BJ (cell line): Measurements from ENCODE around the gene NECTIN2. TPM values are rescaled to one million over a fixed set of nuclear protein-coding genes. Genes with fewer than 3 reads are reported as not detected.

ENCODE experiments used
- CTCF ChIA-PET: fragments of 350-600 bp; formaldehyde crosslinking; extraction: SDS; loops from one replicate; lab custom pipeline; 2021; ENCODE audit warnings: antibody characterized with exemption, inconsistent platforms; lab: Yijun Ruan, JAX
- POLR2A ChIA-PET: fragments of 300-600 bp; sonication (Branson Sonifier 250); formaldehyde crosslinking; extraction: SDS; loops from one replicate; lab custom pipeline; 2021; ENCODE audit warnings: antibody characterized with exemption; lab: Charles Lee
- DNase-seq: peaks from one replicate; pipeline ENCODE4 v3.0.0-alpha.2; 2011; ENCODE audit warnings: low read depth
- H3K27me3 ChIP-seq: 2 replicates; pipeline ENCODE4 v1.6.0; 2011; ENCODE audit warnings: low read length; ENCODE audit not compliant: control insufficient read depth, insufficient read depth
- H3K36me3 ChIP-seq: 2 replicates; pipeline ENCODE4 v1.5.1; 2011; ENCODE audit warnings: low read length; ENCODE audit not compliant: control insufficient read depth, insufficient read depth
- H3K4me3 ChIP-seq: 2 replicates; pipeline ENCODE4 v1.5.1; 2011; ENCODE audit warnings: low read depth, mild to moderate bottlenecking, control low read depth, low read length
- polyA plus RNA-seq: library from polyadenylated mRNA; depleted of rRNA; stranded (reverse); fragments of >200 nt; gene quantifications from 2 replicates; pipeline ENCODE4 v1.2.3, GENCODE V29; 2011
- TF ChIP-seq, protein P1 (sequence below): IDR thresholded peaks from 2 replicates; pipeline ENCODE4 v1.5.1; 2011; ENCODE audit warnings: low read depth, mild to moderate bottlenecking, control low read depth, inconsistent platforms, low read length, moderate library complexity; ENCODE audit not compliant: insufficient read depth

Gene NECTIN2
- polyA plus RNA-seq, 1 experiment, result 107 TPM

DNA sequence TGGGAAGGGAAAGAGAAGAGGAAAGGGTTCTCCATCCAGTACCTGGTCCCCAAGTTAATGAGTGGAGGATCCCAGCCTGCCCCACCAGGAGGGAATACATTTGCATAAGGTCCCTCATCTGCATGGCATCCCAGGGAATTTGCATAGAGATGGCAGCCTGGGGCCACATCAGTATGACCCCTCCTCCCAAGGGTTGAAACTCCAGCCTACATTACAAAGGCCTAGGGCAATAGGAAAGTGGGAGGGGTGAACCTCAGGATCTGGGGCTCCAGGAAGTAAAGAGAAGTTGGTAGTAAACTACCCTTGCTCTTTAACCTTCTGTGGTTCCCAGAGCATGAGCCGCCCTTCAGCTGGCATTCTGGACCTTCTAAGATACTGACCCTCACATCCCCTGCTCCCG lies 6.8 kb upstream of the NECTIN2 start:
- Histone ChIP-seq H3K36me3 (no peaks in the 10 kb centered on the region), H3K27me3 (peaks cover 5% of the 10 kb centered on the region; the same call in 1 of the 2 replicates), H3K4me3 (no peak overlapping the region)
- TF ChIP-seq, protein P1, sequence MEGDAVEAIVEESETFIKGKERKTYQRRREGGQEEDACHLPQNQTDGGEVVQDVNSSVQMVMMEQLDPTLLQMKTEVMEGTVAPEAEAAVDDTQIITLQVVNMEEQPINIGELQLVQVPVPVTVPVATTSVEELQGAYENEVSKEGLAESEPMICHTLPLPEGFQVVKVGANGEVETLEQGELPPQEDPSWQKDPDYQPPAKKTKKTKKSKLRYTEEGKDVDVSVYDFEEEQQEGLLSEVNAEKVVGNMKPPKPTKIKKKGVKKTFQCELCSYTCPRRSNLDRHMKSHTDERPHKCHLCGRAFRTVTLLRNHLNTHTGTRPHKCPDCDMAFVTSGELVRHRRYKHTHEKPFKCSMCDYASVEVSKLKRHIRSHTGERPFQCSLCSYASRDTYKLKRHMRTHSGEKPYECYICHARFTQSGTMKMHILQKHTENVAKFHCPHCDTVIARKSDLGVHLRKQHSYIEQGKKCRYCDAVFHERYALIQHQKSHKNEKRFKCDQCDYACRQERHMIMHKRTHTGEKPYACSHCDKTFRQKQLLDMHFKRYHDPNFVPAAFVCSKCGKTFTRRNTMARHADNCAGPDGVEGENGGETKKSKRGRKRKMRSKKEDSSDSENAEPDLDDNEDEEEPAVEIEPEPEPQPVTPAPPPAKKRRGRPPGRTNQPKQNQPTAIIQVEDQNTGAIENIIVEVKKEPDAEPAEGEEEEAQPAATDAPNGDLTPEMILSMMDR, result no peak
- POLR2A ChIA-PET, result no interaction called here
- CTCF ChIA-PET, result interaction anchor here (1.4 kb wide), 1 partner anchor 269 kb away, joined by 5 read pairs; no protein-coding TSS in a partner anchor
- DNase-seq, result no peak

DNA sequence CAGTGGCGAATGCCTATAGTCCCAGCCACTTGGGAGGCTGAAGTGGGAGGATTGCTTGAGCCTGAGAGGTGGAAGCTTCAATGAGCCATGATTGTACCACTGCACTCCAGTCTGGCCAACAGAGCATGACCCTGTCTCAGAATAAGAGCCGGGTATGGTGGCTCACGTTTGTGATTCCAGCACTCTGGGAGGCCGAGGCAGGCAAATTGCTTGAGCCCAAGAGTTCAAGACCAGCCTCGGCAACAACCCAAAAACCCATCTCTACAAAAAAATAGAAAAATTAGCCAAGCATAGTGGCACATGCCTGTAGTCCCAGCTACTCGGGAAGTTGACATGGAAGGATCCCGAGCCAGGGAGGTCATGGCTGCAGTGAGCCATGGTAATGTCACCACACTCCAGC lies 5.3 kb upstream of the NECTIN2 start:
- DNase-seq, result no peak
- ChIA-PET CTCF (interaction anchor here (0.6 kb wide), 1 partner anchor 18 kb away, joined by 3 read pairs; no protein-coding TSS in a partner anchor), POLR2A (no interaction called here)
- no peak overlapping the region for H3K4me3 ChIP-seq
- no peaks in the 10 kb centered on the region for H3K36me3 ChIP-seq
- H3K27me3 ChIP-seq, result no peaks in the 10 kb centered on the region
- TF ChIP-seq, protein P1, result no peak

DNA sequence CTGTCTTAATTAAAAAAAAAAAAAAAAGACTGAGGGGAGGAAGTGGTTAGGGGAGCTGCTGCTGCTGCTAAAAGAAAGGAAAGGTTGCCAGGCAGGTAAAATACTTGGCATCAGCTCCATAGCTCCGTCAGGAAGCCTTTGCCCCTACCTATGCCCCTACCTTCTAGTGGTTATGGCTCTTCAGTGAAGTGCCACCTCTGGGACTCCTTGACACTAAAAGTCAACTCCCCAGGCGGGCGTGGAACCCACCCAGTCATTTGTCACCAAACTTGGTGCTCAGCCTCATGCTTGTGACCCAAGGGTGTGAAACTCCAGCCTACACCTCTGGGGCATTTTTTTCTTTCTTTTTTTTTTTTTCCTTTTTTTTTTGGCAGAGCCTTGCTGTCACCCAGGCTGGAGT lies 4.9 kb upstream of the NECTIN2 start:
- no peaks in the 10 kb centered on the region for H3K27me3 ChIP-seq
- no peaks in the 10 kb centered on the region for H3K36me3 ChIP-seq
- DNase-seq, result no peak
- ChIA-PET POLR2A (no interaction called here), CTCF (interaction anchor here (0.6 to 1.0 kb wide), 2 partner anchors 19 to 57 kb away, joined by 3 read pairs; no protein-coding TSS in a partner anchor)
- TF ChIP-seq, protein P1, result no peak
- H3K4me3 ChIP-seq, result no peak overlapping the region

DNA sequence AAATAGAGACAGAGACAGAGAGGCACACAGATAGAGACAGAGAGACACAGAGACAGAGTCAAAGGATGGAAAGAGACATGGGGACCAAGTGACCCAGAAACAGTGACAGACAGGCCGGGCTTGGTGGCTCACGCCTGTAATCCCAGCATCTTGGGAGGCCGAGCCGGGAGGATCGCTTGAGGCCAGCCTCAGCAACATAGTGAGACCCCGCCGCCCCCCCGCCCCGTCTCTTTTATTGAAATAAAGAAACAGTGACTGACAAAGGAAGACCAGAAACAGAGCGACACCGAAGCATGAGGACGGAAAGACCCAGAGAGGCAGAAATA lies 848 bp upstream of the NECTIN2 start:
- TF ChIP-seq, protein P1, result no peak
- no peak for DNase-seq
- no peaks in the 10 kb centered on the region for H3K36me3 ChIP-seq
- CTCF ChIA-PET, result interaction anchor here (0.9 to 4.2 kb wide), 6 partner anchors 40 to 155 kb away, joined by 4 to 30 read pairs (median 6); no protein-coding TSS in a partner anchor
- POLR2A ChIA-PET, result interaction anchor here (0.6 to 0.7 kb wide), 2 partner anchors 96 to 124 kb away, joined by 8 to 15 read pairs; no protein-coding TSS in a partner anchor
- no peaks in the 10 kb centered on the region for H3K27me3 ChIP-seq
- peak overlapping the region; percentile 64 for H3K4me3 ChIP-seq

DNA sequence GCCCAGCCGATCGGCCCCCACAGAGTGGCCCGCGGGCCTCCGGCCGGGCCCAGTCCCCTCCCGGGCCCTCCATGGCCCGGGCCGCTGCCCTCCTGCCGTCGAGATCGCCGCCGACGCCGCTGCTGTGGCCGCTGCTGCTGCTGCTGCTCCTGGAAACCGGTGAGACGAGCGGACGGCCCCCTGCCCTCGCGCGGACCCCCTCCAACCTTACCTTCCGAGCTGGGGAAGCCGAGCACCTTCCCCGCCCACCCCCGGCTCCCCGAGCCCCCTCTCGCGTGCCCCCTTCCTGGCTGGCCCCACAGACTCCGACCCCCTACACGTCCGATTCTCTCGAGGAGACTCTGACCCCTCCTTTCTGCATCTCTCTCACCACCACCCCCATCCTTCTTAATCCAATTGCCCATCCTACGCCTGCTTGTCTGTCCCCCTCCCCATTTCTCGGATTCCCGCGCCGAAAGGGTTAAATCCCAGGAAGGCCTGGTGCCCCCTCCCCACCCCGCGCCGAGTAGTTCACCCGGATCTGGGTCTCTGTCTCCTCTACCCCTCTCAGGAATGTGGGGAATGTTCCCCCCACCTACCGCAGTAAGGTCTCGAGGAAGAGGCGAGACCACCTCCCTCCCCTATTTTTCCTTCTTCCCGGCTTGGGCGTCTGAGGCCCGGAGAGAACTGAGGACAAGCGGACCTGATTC lies 502 bp downstream of the NECTIN2 start:
- peak overlapping the region; percentile 69 for H3K4me3 ChIP-seq
- ChIA-PET POLR2A (no interaction called here), CTCF (interaction anchor here (0.8 to 4.2 kb wide), 10 partner anchors 12 to 275 kb away, joined by 3 to 30 read pairs (median 6); no protein-coding TSS in a partner anchor)
- peaks cover 2% of the 10 kb centered on the region for H3K36me3 ChIP-seq
- DNase-seq, result no peak
- H3K27me3 ChIP-seq, result no peaks in the 10 kb centered on the region
- TF ChIP-seq, protein P1, result no peak
